Osteoblast (primary cell): ENCODE data around the gene SLC30A7. TPM values are rescaled to one million over a fixed set of nuclear protein-coding genes. Genes with fewer than 3 reads are reported as not detected.
A peak's percentile ranks its signal among the peaks of the same experiment; 100 is the strongest.

Experiments used
- DNase-seq: peaks from one replicate; pipeline ENCODE4 v3.0.0; 2011; ENCODE audit warnings: low spot score, mixed read lengths; ENCODE audit not compliant: insufficient read length; ENCODE audit errors: missing footprints
- H2AFZ ChIP-seq: 2 replicates; pipeline ENCODE4 v1.6.0; 2011; ENCODE audit warnings: mild to moderate bottlenecking, low read length
- H3K27ac ChIP-seq: 2 replicates; pipeline ENCODE4 v1.5.1; 2011; ENCODE audit warnings: mild to moderate bottlenecking, low read depth, low read length, moderate library complexity
- H3K27me3 ChIP-seq: 2 replicates; pipeline ENCODE4 v1.6.0; 2012; ENCODE audit warnings: mild to moderate bottlenecking, control low read depth, inconsistent platforms, low read length, moderate library complexity; ENCODE audit not compliant: insufficient read depth
- H3K36me3 ChIP-seq: 2 replicates; pipeline ENCODE4 v1.5.1; 2011; ENCODE audit warnings: mild to moderate bottlenecking, low read length, control low read depth, moderate library complexity; ENCODE audit not compliant: insufficient read depth
- H3K4me1 ChIP-seq: 2 replicates; pipeline ENCODE4 v1.5.1; 2011; ENCODE audit warnings: mild to moderate bottlenecking, low read length, control low read depth, moderate library complexity; ENCODE audit not compliant: insufficient read depth
- H3K4me2 ChIP-seq: 2 replicates; pipeline ENCODE4 v1.6.0; 2011; ENCODE audit warnings: mild to moderate bottlenecking, low read length; ENCODE audit not compliant: insufficient read depth
- H3K4me3 ChIP-seq: fragments of 200-600 bp; sonication (generic); 3 replicates; pipeline ENCODE4 v1.5.1; 2012; ENCODE audit warnings: mild to moderate bottlenecking, low read length, inconsistent platforms; ENCODE audit not compliant: insufficient read depth
- H3K79me2 ChIP-seq: 2 replicates; pipeline ENCODE4 v1.6.0; 2012; ENCODE audit warnings: mild to moderate bottlenecking, low read length, control low read depth, inconsistent platforms; ENCODE audit not compliant: insufficient read depth
- H3K9me3 ChIP-seq: 2 replicates; pipeline ENCODE4 v1.5.1; 2011; ENCODE audit warnings: low read depth, low read length, control low read depth
- H4K20me1 ChIP-seq: 2 replicates; pipeline ENCODE4 v1.6.0; 2012; ENCODE audit warnings: mild to moderate bottlenecking, low read length, control low read depth; ENCODE audit not compliant: insufficient read depth
- CTCF ChIP-seq: IDR thresholded peaks from 2 replicates; pipeline ENCODE4 v1.5.1; 2011; ENCODE audit warnings: mild to moderate bottlenecking, low read depth, low read length, moderate library complexity; ENCODE audit errors: extremely low read depth
- total RNA-seq: library from RNA; depleted of rRNA; stranded (reverse); fragments of >200 nt; gene quantifications from 2 replicates; pipeline ENCODE4 v1.2.3, GENCODE V29; 2012

SLC30A7 gene
- total RNA-seq, 1 donor: 69.8 TPM

GRCh38 chr1:101000131-101000873 is 104.4 kb downstream of the SLC30A7 start:
- Histone ChIP-seq H3K4me2 (no peak overlapping the region), H3K4me1 (peaks cover 29% of the 10 kb centered on the region), H4K20me1 (no peaks in the 10 kb centered on the region), H3K36me3 (peaks cover 11% of the 10 kb centered on the region), H3K27me3 (no peaks in the 10 kb centered on the region), H3K79me2 (no peaks in the 10 kb centered on the region), H3K27ac (no peak overlapping the region), H3K9me3 (no peaks in the 10 kb centered on the region), H2AFZ (no peak overlapping the region), H3K4me3 (no peak overlapping the region)
- TF ChIP-seq CTCF: no peak
- no peak for DNase-seq

GRCh38 chr1:101002551-101002950 is 106.7 kb downstream of the SLC30A7 start:
- Histone ChIP-seq H3K27ac (no peak overlapping the region), H3K27me3 (no peaks in the 10 kb centered on the region), H3K4me1 (peaks cover 29% of the 10 kb centered on the region), H3K79me2 (no peaks in the 10 kb centered on the region), H3K4me2 (no peak overlapping the region), H3K36me3 (peaks cover 11% of the 10 kb centered on the region), H3K4me3 (no peak overlapping the region), H4K20me1 (no peaks in the 10 kb centered on the region), H2AFZ (no peak overlapping the region), H3K9me3 (no peaks in the 10 kb centered on the region)
- TF ChIP-seq CTCF: no peak
- no peak for DNase-seq

GRCh38 chr1:101003012-101003650 is 107.2 kb downstream of the SLC30A7 start:
- Histone ChIP-seq H3K27ac (no peak overlapping the region), H3K4me1 (peaks cover 29% of the 10 kb centered on the region), H3K27me3 (no peaks in the 10 kb centered on the region), H2AFZ (no peak overlapping the region), H3K79me2 (no peaks in the 10 kb centered on the region), H3K36me3 (peaks cover 11% of the 10 kb centered on the region), H4K20me1 (no peaks in the 10 kb centered on the region), H3K4me3 (no peak overlapping the region), H3K9me3 (no peaks in the 10 kb centered on the region), H3K4me2 (no peak overlapping the region)
- TF ChIP-seq CTCF: no peak
- no peak for DNase-seq

GRCh38 chr1:101004061-101004460 is 108.2 kb downstream of the SLC30A7 start:
- Histone ChIP-seq H3K4me1 (peaks cover 33% of the 10 kb centered on the region), H4K20me1 (no peaks in the 10 kb centered on the region), H2AFZ (no peak overlapping the region), H3K36me3 (peaks cover 6% of the 10 kb centered on the region), H3K27me3 (no peaks in the 10 kb centered on the region), H3K79me2 (no peaks in the 10 kb centered on the region), H3K27ac (peak overlapping the region; percentile 68), H3K4me3 (no peak overlapping the region), H3K9me3 (no peaks in the 10 kb centered on the region), H3K4me2 (peak overlapping the region; percentile 66)
- no peak for TF ChIP-seq CTCF
- DNase-seq: no peak
